Measurements from ENCODE around the gene WTIP. TPM values are rescaled to one million over a fixed set of nuclear protein-coding genes. Genes with fewer than 3 reads are reported as not detected.

The WTIP gene
- 36.4 and 39.6 TPM in 2 replicates for total RNA-seq

GRCh38 chr19:34480971-34481841 is at the start of gene WTIP:
WTIP (plus strand) TSS chr19:34481758; CDS start chr19:34481975, 217 bp downstream.

Other genes with a start within 250 kb of the WTIP start
- 14.5 and 19.3 TPM in 2 replicates for gene GARRE1, start 227.2 kb upstream of the WTIP start, total RNA-seq
- 151 and 177 TPM in 2 replicates for gene GPI, start 116.6 kb upstream of the WTIP start, total RNA-seq
- 6.4 and 7.4 TPM in 2 replicates for gene PDCD2L, start 77.4 kb upstream of the WTIP start, total RNA-seq
- 106 and 110 TPM in 2 replicates for gene UBA2, start 53.4 kb upstream of the WTIP start, total RNA-seq
- gene SCGB2B2, start 195.4 kb downstream of the WTIP start, total RNA-seq: 0.43 and 0.52 TPM in 2 replicates
- 26.1 and 31.2 TPM in 2 replicates for gene ZNF302, start 195.9 kb downstream of the WTIP start, total RNA-seq

Data from articular chondrocyte of knee joint (primary cell).